ENCODE measurements around the gene TMEM131.
"Not testable (repeated sequence)": the region's sequence is repeated elsewhere in the genome, so short reads cannot be mapped to it uniquely, and the experiment has no call there.

The TMEM131 gene

DNA sequence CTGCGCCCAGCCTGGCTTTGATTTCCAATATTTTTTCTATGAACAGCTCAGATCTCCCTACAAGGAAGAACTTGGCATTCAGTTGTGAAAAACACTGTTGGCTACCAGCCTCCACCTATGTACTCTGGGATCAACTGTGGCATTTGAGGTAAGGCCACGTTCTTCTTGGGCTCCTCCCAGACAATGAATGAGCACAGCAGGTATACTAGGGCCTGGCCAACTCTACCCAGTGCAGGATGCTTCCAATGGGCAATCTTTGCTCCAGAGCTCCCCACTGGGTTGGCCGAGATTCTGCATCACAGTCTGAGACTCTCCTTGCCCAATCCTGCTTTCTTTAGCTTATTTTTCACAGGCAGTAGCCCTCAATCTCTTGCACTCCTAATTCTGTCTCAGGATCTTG is 75.9 kb downstream of the TMEM131 start:
- in situ Hi-C loops (cut with MboI; ENCODE audit: low pct_unique_long_range_greater_than_20kb, low sequenced_read_pairs, unreplicated experiment) = no loop called here
- DNase-seq (ENCODE audit: low spot score) = no peak
- TF ChIP-seq CTCF (IDR thresholded peaks at IDR 0.05; ENCODE audit: extremely low read depth, insufficient read depth, missing control alignments) = no peak

DNA sequence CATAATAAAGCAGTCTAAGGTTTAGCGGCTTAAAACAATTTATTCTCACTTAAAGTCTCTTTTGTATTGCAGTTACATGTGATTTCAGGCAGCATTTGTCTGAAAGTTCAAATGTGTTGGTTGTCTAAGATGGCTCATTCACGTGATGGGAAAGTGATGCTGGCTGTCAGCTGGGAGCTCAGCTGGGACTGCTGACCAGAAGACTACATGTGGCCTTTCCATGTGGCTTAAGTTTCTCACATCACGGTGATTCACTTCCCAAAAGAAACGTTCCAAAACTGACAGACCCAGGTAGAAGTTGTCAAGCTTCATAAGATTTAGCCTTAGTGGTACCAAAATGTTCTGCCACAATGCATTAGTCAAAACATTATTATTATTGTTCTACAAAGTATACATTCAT is 76.9 kb downstream of the TMEM131 start:
- TF ChIP-seq CTCF (IDR thresholded peaks at IDR 0.05; ENCODE audit: extremely low read depth, insufficient read depth, missing control alignments) = no peak
- no peak for DNase-seq (ENCODE audit: low spot score)
- in situ Hi-C loops (cut with MboI; ENCODE audit: low pct_unique_long_range_greater_than_20kb, low sequenced_read_pairs, unreplicated experiment) = no loop called here

DNA sequence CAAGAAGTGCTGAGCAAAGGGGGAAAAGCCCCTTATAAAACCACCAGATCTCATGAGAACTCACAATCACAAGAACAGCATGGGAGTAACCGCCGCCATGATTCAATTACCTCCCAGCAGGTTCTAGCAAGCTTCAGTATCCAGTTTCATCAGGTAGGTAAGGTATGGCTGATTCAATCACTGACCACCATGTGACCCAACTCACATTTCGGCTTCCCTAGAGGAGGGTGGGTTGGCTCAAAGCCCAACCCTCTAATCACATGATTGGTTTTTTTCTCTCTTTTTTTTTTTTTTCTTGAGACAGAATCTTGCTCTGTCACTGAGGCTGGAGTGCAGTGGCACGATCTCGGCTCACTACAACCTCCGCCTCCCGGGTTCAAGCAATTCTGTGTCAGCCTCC is 78.1 kb downstream of the TMEM131 start:
- DNase-seq (ENCODE audit: low spot score); in situ Hi-C loops (cut with MboI; ENCODE audit: low pct_unique_long_range_greater_than_20kb, low sequenced_read_pairs, unreplicated experiment): not testable (repeated sequence)

- no peak for TF ChIP-seq CTCF (IDR thresholded peaks at IDR 0.05; ENCODE audit: extremely low read depth, insufficient read depth, missing control alignments)
- in situ Hi-C loops (cut with MboI; ENCODE audit: low pct_unique_long_range_greater_than_20kb, low sequenced_read_pairs, unreplicated experiment) = no loop called here
- DNase-seq (ENCODE audit: low spot score) = no peak
These were observed 81.0 kb downstream of the TMEM131 start for GRCh38 chr2:97914691-97915213.

DNA sequence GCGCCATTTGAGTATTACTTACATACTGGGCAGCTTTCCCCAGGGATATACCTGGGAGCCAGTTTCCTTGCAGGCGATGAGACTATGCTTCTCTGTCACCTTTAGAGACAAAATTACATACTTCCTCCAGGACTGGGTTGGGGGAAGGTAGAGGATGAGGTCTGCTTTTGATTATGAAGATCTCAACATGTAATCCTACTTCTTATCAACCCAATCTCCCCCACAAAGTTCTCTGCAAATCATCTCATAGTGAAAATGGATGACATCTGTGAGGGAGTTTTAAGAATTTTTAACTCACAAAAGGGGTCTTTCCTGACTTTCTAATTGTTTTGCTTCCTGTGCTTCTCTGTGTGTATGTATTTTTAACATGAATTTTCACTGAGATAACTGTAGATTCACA is 81.9 kb downstream of the TMEM131 start:
- no peak for TF ChIP-seq CTCF (IDR thresholded peaks at IDR 0.05; ENCODE audit: extremely low read depth, insufficient read depth, missing control alignments)
- no peak for DNase-seq (ENCODE audit: low spot score)

DNA sequence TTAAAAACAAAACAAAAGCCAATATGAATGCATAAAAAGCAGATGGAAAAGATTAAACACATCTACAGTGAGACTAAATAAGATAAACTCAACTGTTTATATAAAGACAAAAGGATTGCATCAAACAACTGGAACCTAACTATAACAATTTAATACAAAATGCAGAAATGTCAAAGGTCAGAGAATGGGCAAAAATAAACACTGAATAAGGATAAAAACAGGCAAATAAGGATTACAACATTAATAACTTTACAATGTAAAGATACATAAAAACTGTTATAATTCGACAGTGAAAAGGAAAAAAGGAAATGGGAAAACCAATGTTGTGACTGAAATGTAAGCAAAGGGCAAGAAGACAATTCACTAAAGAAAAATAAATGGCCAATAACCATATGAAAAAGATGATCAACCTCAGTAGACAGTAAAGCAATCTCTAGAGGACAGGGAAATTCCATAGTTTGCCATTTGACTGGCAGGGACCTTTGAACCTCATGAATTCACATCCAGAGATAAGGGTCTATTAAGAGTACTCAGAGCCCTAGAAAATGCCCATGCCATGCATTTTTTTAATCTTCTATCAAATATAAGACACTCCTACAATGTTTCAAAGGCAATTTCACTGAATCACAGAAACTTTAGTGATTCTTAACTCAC is 83.7 kb downstream of the TMEM131 start:
- in situ Hi-C loops (cut with MboI; ENCODE audit: low pct_unique_long_range_greater_than_20kb, low sequenced_read_pairs, unreplicated experiment) = no loop called here
- no peak for DNase-seq (ENCODE audit: low spot score)
- no peak for TF ChIP-seq CTCF (IDR thresholded peaks at IDR 0.05; ENCODE audit: extremely low read depth, insufficient read depth, missing control alignments)

More for the DNA sequence above, 81.9 kb downstream of the TMEM131 start:
- in situ Hi-C loops (cut with MboI; ENCODE audit: low pct_unique_long_range_greater_than_20kb, low sequenced_read_pairs, unreplicated experiment) = no loop called here

GRCh38 chr2:97911206-97911921 is 84.4 kb downstream of the TMEM131 start:
- peak; percentile 26 for DNase-seq (ENCODE audit: low spot score)
- TF ChIP-seq CTCF (IDR thresholded peaks at IDR 0.05; ENCODE audit: extremely low read depth, insufficient read depth, missing control alignments) = no peak

More at GRCh38 chr2:97911206-97911921, 84.4 kb downstream of the TMEM131 start:
- in situ Hi-C loops (cut with MboI; ENCODE audit: low pct_unique_long_range_greater_than_20kb, low sequenced_read_pairs, unreplicated experiment) = no loop called here

All from GM13977 (cell line).